Activated CD8-positive, alpha-beta T cell treated with anti-CD3 and anti-CD28 coated beads for 36 hours (primary cell): ENCODE data around the gene MRM1. TPM values are rescaled to one million over a fixed set of nuclear protein-coding genes. Genes with fewer than 3 reads are reported as not detected.
A peak's percentile ranks its signal among the peaks of the same experiment; 100 is the strongest.

Experiments used
- ATAC-seq: fragments of 200-7000 bp; cut with Tn5 transposase; one replicate; pipeline ENCODE4 v1.10.0; 2021; ENCODE audit warnings: mild to moderate bottlenecking, moderate library complexity
- CTCF ChIA-PET: fragments of 350-600 bp; sonication (Branson Sonifier 250); formaldehyde crosslinking; loops from one replicate; lab custom pipeline; 2021; ENCODE audit warnings: antibody characterized with exemption; lab: Charles Lee
- POLR2A ChIA-PET: fragments of 350-600 bp; sonication (Branson Sonifier 250); formaldehyde crosslinking; loops from one replicate; lab custom pipeline; 2021; ENCODE audit warnings: antibody characterized with exemption; lab: Charles Lee
- DNase-seq: peaks from one replicate; pipeline ENCODE4 v3.0.0-alpha.2; 2020
- H3K27ac Mint-ChIP-seq: one replicate; pipeline ENCODE4 v1.8.0; 2021; ENCODE audit warnings: mild to moderate bottlenecking, mixed read lengths
- H3K27me3 Mint-ChIP-seq: one replicate; pipeline ENCODE4 v1.8.0; 2021; ENCODE audit warnings: mixed read lengths
- H3K36me3 Mint-ChIP-seq: one replicate; pipeline ENCODE4 v1.8.0; 2021; ENCODE audit warnings: low read depth, mixed read lengths
- H3K4me1 Mint-ChIP-seq: one replicate; pipeline ENCODE4 v1.8.0; 2021; ENCODE audit warnings: low read depth, mixed read lengths
- H3K4me3 Mint-ChIP-seq: one replicate; pipeline ENCODE4 v1.8.0; 2021; ENCODE audit warnings: mild to moderate bottlenecking, moderate library complexity, mixed read lengths
- H3K9me3 Mint-ChIP-seq: one replicate; pipeline ENCODE4 v1.8.0; 2021; ENCODE audit warnings: mixed read lengths
- CTCF ChIP-seq: fragments of 200-600 bp; IDR thresholded peaks from one replicate; pipeline ENCODE4 v1.8.0; 2022; ENCODE audit warnings: antibody characterized with exemption, mild to moderate bottlenecking
- intact Hi-C: fragments of 100-400 bp; cut with micrococcal nuclease; formaldehyde crosslinking; loops from one replicate; pipeline ENCODE4 v1.10.0; 2022
- total RNA-seq, 2 experiments: library from RNA; stranded (reverse); gene quantifications; one replicate each; pipeline ENCODE4 v1.2.3, GENCODE V29; 2021

Gene MRM1
- total RNA-seq, 2 experiments from 2014 or later = 24.5 to 27.4 TPM

DNA sequence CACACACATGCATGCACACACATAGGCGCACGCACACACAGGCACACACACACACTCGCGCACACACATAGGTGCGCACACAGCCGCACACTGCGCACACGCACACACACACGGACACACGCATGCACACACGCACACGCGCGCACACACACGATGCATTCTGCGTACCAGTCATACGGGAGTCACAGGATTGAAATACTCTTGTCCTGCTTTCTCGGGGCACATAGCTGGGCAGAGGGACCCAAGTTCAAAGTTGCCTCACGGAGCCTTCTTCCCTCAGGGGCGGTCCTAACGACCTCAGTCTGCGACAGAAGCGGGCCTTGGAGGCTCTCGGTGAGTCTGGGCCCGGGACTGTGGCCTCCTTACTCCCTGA lies 56.0 kb downstream of the MRM1 start:
- no peak for TF ChIP-seq CTCF
- peaks cover 26% of the 10 kb centered on the region for H3K27me3 Mint-ChIP-seq
- peak overlapping the region; percentile 45 for H3K4me3 Mint-ChIP-seq
- CTCF ChIA-PET = interaction anchor here (1.2 kb wide), 3 partner anchors 46 to 55 kb away, joined by 3 read pairs; no protein-coding TSS in a partner anchor
- no peaks in the 10 kb centered on the region for H3K36me3 Mint-ChIP-seq
- intact Hi-C loops = no loop called here
- no peak overlapping the region for H3K27ac Mint-ChIP-seq
- no peak for DNase-seq
- H3K4me1 Mint-ChIP-seq = peaks cover 8% of the 10 kb centered on the region
- peak; percentile 30 for ATAC-seq
- POLR2A ChIA-PET = interaction anchor here (1.2 kb wide), 1 partner anchor 55 kb away, joined by 3 read pairs; no protein-coding TSS in a partner anchor
- no peaks in the 10 kb centered on the region for H3K9me3 Mint-ChIP-seq

- peak; percentile 54 for DNase-seq
- H3K4me1 Mint-ChIP-seq = peaks cover 8% of the 10 kb centered on the region
- H3K9me3 Mint-ChIP-seq = no peaks in the 10 kb centered on the region
- TF ChIP-seq CTCF = peak; percentile 46
- peak; percentile 61 for ATAC-seq
- ChIA-PET POLR2A (no interaction called here), CTCF (interaction anchor here (1.1 to 1.2 kb wide), 3 partner anchors 45 to 317 kb away, joined by 3 read pairs; no protein-coding TSS in a partner anchor)
- intact Hi-C loops = no loop called here
- no peak overlapping the region for H3K27ac Mint-ChIP-seq
- H3K27me3 Mint-ChIP-seq = peaks cover 26% of the 10 kb centered on the region
- H3K36me3 Mint-ChIP-seq = no peaks in the 10 kb centered on the region
- peak overlapping the region; percentile 52 for H3K4me3 Mint-ChIP-seq
These were observed 56.5 kb downstream of the MRM1 start for GRCh38 chr17:36657763-36658490.

Other genes starting within 250 kb of the MRM1 start
- gene TBC1D3H, start 213.1 kb upstream of the MRM1 start, total RNA-seq = not detected
- 10 to 100 TPM; 46.5 to 50.5 TPM for gene ZNHIT3, start 114.9 kb upstream of the MRM1 start, total RNA-seq
- gene MYO19, start 66.7 kb upstream of the MRM1 start, total RNA-seq = 100 to 1,000 TPM; 106 to 114 TPM
- 10 to 100 TPM; 11.0 to 11.9 TPM for gene PIGW, start 66.6 kb upstream of the MRM1 start, total RNA-seq
- gene GGNBP2, start 56.7 kb upstream of the MRM1 start, total RNA-seq = 10 to 100 TPM; 82.9 to 87.4 TPM
- 1 to 10 TPM; 8.6 to 9.2 TPM for gene DHRS11, start 9.7 kb upstream of the MRM1 start, total RNA-seq